ENCODE measurements around the gene UBA5.

UBA5 gene

DNA sequence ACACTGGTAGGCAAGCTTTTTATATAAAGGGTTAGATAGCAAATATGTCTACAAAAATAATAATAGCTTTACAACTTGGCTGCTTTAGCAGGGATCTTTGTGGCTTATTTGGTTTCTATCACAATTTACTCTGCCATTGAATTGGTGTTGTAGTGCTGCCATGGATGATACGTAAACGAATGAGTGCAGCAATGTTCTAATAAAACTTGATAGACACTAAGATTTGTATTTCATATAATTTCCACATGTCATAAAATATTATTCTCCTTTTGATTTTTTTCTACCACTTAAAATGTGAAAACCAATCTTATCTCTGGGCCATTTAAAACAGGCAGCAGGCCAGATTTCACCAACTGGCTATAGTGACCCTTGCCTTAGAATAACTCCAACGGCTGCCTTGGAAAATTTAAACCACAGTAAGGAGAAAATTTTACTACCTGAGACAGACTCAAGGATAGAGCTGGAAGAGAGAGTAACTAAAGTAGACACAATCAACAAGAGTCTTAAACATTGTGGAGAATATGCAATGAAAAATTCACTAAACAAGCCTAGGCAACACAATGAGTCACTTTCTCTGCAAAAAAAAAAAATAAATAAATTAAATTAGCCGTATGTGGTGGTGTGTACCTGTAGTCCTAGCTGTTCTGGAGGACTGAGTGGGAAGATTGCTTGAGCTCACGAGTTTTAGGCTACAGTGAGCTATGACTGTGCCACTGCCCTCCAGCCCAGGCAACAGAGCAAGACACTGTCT, 54.0 kb downstream of the UBA5 start:
- H3K4me1 Mint-ChIP-seq = peaks cover 3 to 7% of the 10 kb centered on the region in 2 donors
- H3K36me3 Mint-ChIP-seq = peaks cover 19 to 21% of the 10 kb centered on the region in 2 donors
- ATAC-seq (replicated peaks) (no peak), DNase-seq (no peak)
- no peak overlapping the region for H3K4me3 Mint-ChIP-seq
- H3K27me3 Mint-ChIP-seq = no peaks in the 10 kb centered on the region
- no peak overlapping the region for H3K27ac Mint-ChIP-seq
- no peaks in the 10 kb centered on the region for H3K9me3 Mint-ChIP-seq

DNA sequence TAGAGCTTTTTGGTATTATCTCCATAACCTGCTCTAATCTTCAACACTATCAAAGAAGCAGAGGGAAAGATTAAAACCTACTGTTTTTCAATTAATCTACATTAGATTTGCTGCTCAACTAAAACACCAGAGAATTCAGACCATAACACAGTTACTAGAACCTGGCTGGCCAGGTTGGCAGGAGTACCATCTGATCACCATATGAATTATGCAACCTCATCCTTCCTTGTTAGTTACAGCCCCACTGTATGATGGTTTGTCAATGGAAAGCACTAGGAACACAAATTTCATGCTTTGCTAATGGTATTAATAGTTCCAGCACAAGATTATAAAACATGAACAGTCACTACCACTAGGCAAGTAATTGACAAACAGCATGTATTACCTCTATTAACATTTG, 56.2 kb downstream of the UBA5 start:
- no peak overlapping the region for H3K27ac Mint-ChIP-seq
- no peaks in the 10 kb centered on the region for H3K27me3 Mint-ChIP-seq
- H3K36me3 Mint-ChIP-seq = peaks cover 9 to 14% of the 10 kb centered on the region in 2 donors
- no peaks in the 10 kb centered on the region for H3K9me3 Mint-ChIP-seq
- H3K4me3 Mint-ChIP-seq = no peak overlapping the region
- ATAC-seq (replicated peaks) (no peak), DNase-seq (no peak)
- peaks cover 10 to 23% of the 10 kb centered on the region in 2 donors for H3K4me1 Mint-ChIP-seq

DNA sequence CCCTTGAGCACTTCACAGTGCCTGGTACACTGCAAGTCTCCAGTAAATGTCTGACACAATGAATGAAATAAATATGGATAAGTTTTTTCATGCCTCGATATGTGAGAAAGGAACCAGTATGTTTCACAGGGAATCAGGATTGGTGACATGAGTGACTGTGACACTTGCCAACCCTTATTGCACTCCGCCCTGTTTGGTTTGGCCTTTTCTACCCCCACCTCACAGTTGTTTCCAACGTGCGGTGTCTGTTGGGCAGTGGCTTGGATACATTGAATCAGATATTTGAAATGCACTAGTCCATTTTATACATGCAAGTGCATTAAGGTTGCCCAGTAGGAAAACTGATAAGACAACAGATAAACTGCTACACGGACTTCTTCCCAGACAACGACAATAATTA, 60.1 kb downstream of the UBA5 start:
- Mint-ChIP-seq H3K36me3 (peaks cover 10 to 11% of the 10 kb centered on the region in 2 donors), H3K27me3 (no peaks in the 10 kb centered on the region), H3K4me1 (peaks cover 12 to 36% of the 10 kb centered on the region in 2 donors), H3K27ac (no peak overlapping the region), H3K4me3 (peak overlapping the region; percentile 61 to 72), H3K9me3 (no peaks in the 10 kb centered on the region)
- DNase-seq (no peak), ATAC-seq (replicated peaks) (no peak)

DNA sequence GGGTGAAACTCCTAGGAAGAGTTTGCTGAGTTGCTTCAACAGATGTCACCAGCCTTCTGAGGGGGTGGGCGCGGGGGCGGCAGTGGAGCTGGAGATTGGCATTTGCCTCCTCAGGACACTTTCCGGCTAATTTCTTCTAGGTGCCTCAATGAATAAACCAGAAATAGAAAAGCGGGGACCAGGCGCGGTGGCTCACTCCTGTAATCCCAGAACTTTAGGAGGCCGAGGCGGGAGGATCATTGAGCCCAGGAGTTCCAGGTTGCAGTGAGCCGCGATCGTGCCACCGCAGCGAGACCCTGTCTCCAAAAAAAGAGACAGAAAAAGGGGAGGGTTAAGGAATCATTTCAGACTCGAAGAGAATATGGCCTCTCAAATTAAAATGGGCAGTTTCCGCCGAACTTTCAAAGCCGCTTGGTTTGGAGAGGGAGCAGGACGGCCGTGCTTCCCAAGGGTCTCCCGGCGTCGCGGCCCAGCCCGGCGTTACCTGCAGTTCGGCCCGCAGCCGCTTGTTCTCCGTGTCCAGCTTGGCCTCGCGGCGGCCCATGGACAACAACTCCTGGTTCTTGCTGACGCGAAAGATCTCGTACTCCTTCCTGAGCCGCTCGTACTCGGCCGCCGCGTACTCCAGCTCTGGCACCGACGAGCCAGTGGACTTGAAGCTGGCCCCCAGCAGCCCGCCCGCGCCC, 61.5 kb downstream of the UBA5 start:
- Mint-ChIP-seq H3K27me3 (no peaks in the 10 kb centered on the region), H3K27ac (peak overlapping the region; percentile 84), H3K9me3 (no peaks in the 10 kb centered on the region), H3K4me3 (peak overlapping the region; percentile 94 to 95), H3K4me1 (peaks cover 13 to 40% of the 10 kb centered on the region in 2 donors), H3K36me3 (peaks cover 7 to 11% of the 10 kb centered on the region in 2 donors)
- peak; percentile 30 to 39 for ATAC-seq (replicated peaks)
- no peak for DNase-seq

DNA sequence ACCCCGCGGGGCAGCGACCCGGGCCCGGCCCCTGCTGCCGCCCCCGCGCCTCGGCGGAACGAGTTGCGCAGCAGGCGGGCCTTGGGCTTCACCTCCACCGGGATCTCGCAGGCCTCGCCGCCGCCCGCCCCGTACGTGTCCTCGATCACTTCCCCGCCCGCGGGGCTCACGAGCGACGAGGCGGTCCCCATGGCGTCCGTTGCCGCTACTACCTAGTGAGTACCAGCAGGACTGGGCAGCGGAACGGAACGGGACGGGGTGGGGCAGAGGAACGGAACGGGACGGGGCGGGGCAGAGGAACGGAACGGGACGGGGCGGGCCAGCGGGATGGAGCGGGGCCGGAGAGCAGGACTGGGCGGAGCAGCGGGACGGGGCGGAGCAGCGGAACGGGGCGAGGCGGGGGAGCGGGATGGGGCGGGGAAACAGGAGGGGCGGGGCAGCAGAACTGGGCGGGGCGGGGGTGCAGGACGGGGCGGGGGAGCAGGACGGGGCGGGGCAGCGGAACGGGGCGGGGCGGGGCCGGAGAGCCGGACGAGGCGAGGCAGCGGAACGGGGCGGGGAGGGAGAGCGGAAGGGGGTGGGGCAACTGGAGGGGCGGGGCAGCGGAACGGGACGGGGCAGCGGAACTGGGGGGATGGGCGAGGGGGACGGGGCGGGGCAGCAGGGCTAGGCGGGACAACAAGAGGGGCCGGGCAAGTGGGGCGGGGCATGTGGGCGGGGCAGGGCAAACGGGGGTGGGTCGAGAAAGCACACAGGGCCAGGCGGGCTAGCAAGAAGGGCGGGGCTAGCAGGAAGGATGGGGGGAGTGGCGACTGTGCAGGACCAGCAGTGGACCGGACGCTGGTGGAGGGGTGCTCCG, 62.3 kb downstream of the UBA5 start, which contains the start of gene NPHP3:
NPHP3 (minus strand) TSS at position 245 of the 859 bp plus-strand sequence; CDS start at position 191, 54 bp downstream.
- peak; percentile 85 to 87 for ATAC-seq (replicated peaks)
- no peaks in the 10 kb centered on the region for H3K9me3 Mint-ChIP-seq
- H3K4me1 Mint-ChIP-seq = peaks cover 13 to 40% of the 10 kb centered on the region in 2 donors

DNA sequence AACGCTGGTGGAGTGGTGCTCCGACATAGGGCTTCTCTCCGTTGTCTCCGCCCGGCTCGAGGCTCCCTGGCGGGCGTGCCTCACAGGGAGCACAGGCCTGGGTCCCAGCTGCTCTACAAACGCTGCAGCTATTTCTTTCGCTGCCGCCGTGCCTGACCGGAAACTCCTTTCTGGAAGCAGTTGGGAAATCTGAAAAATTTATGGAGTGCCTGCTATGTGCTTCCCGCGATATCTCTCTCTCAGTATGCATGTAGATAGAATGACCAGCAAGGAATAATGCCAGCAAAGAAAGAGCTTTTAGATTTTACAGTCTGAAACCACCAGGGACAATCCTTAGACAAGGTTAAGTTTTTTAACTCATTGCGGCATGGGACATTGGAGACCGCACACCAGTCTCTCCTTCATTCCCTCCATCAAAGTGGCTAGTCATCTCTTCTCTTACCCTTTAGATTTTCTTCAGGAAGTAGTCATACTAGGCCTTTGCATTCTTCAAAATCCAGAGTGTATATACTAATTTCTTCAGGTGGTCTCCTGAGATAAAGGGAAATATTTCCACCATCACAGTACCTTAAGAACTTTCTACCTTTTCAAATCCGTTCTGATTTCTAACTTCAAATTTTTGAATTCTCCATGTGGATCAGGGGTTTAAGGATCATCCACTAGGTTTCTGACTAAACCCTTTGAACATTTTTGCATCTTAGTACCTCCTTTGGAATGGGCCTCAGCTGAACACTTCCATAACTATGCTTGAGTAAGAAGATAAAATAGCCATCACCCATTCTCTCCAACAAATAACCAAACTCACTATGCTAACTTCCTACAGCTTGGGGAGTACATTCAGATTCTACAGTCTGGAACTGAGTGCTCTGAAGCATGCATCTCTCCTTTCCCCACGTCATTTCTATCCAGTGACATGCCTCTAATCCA, 63.2 kb downstream of the UBA5 start:
- peaks cover 7 to 9% of the 10 kb centered on the region in 2 donors for H3K36me3 Mint-ChIP-seq
- peak overlapping the region; percentile 86 to 95 for H3K4me3 Mint-ChIP-seq
- no peaks in the 10 kb centered on the region for H3K9me3 Mint-ChIP-seq
- no peaks in the 10 kb centered on the region for H3K27me3 Mint-ChIP-seq
- DNase-seq (no peak), ATAC-seq (replicated peaks) (peak in 1 of 2 donors; percentile 10)
- H3K27ac Mint-ChIP-seq = peak overlapping the region; percentile 88
- H3K4me1 Mint-ChIP-seq = peaks cover 13 to 39% of the 10 kb centered on the region in 2 donors

More for the DNA sequence above, 62.3 kb downstream of the UBA5 start, which contains the start of gene NPHP3:
- Mint-ChIP-seq H3K27ac (peak within 1 kb of the TSS; percentile 93), H3K27me3 (no peaks in the 10 kb centered on the region), H3K4me3 (peak within 1 kb of the TSS; percentile 94 to 95), H3K36me3 (peaks cover 7 to 11% of the 10 kb centered on the region in 2 donors)
- peak; percentile 84 for DNase-seq

DNA sequence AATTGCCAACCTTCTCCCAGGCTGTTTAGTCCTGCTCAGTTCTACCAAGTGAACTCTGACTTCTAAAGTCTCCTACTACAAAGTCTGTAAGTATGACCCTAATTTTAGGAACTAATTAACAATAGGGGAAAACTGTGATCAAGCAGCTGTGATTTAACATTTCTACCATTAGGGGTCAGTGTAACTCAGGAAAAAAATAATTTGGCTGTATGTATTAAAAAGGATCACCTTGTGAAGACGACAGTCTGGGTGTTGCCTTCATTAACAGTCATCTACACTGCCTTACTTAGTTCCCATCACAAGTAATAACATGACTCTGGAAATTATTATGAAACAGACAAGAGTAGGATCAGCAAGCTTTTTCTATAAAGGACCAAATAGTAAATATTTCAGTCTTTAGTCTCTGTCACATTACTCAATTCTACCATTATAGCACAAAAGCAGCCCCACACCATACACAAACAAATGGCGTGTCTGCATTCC, 66.3 kb downstream of the UBA5 start:
- Mint-ChIP-seq H3K4me3 (no peak overlapping the region), H3K9me3 (no peaks in the 10 kb centered on the region), H3K27ac (no peak overlapping the region), H3K36me3 (peaks cover 0 to 2% of the 10 kb centered on the region in 2 donors), H3K4me1 (peaks cover 4 to 17% of the 10 kb centered on the region in 2 donors), H3K27me3 (peaks cover 16 to 20% of the 10 kb centered on the region in 2 donors)
- no peak for DNase-seq
- ATAC-seq (replicated peaks) = no peak

Measured in stimulated activated naive B cell treated with anti-CD40 and anti-IgM and Interleukin-4, amounts not matched to agents 10 μg/mL and 1 μg/mL and 100 μg/mL, for 72 hours (primary cell).